ENCODE results near the gene SPSB2.
"Not testable (repeated sequence)": the region's sequence is repeated elsewhere in the genome, so short reads cannot be mapped to it uniquely, and the experiment has no call there.

SPSB2 gene

GRCh38 chr12:6914246-6914946 lies 41.3 kb upstream of the SPSB2 start, which contains the start of gene ENO2:
ENO2 (plus strand) TSS chr12:6914580; CDS start chr12:6915833, 1,253 bp downstream.
- no peaks in the 10 kb centered on the region for H3K9me3 ChIP-seq (ENCODE audit: control insufficient read depth, low read length)
- peak within 1 kb of the TSS; percentile 59 for H3K4me3 ChIP-seq (ENCODE audit: extremely low read depth, insufficient read depth, low read length, poor library complexity, severe bottlenecking)
- H3K36me3 ChIP-seq (ENCODE audit: control insufficient read depth, insufficient read depth, low read length) = peaks cover 18% of the 10 kb centered on the region
- H3K4me1 ChIP-seq (ENCODE audit: control insufficient read depth, insufficient read depth, low read length, poor library complexity, severe bottlenecking) = peaks cover 21% of the 10 kb centered on the region
- WGBS, 2 experiments (ENCODE audit: insufficient coverage in 2 of 2) = 1 to 2% methylated on average over 45 to 57 of the region's 68 CpGs
- H3K27ac ChIP-seq (ENCODE audit: low read depth, low read length, severe bottlenecking) = no peak within 1 kb of the TSS

DNA sequence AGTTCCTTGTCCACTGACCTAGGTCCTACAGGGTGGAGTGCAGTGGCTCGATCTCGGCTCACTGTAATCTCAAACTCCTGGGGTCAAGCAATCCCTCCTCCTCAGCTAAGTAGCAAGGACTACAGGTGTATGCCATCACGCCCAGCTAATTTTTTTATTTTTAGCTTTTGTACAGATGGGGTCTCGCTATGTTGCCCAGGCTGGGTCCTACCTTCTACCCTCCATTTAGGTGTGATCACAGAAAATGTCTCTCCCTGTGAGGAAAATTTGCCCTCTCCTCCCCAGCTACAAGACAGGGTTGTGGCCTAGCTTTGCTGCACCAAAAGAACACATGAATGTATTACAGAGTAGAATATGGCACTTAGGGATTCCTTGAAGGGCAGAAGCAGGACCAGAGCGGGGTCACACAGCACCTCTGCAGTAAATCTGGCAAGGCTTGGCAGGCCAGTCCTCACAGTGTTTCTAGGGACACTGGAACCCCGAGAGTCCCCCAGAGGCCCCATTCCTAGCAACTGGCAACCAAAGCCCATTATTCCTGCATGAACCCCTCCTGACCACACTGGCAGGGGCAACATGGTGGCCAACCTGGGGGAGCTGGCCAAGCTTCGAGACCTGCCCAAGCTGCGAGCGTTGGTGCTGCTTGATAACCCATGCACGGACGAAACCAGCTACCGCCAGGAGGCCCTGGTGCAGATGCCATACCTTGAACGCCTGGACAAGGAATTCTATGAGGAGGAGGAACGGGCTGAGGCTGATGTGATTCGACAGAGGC lies 39.2 kb upstream of the SPSB2 start:
- H3K4me1 ChIP-seq (ENCODE audit: control insufficient read depth, insufficient read depth, low read length, poor library complexity, severe bottlenecking) = peaks cover 19% of the 10 kb centered on the region
- no peak overlapping the region for H3K4me3 ChIP-seq (ENCODE audit: extremely low read depth, insufficient read depth, low read length, poor library complexity, severe bottlenecking)
- H3K9me3 ChIP-seq (ENCODE audit: control insufficient read depth, low read length) = no peaks in the 10 kb centered on the region
- no peak overlapping the region for H3K27ac ChIP-seq (ENCODE audit: low read depth, low read length, severe bottlenecking)
- H3K36me3 ChIP-seq (ENCODE audit: control insufficient read depth, insufficient read depth, low read length) = peaks cover 11% of the 10 kb centered on the region
- WGBS, 2 experiments (ENCODE audit: insufficient coverage in 2 of 2) = 94 to 97% methylated on average over 13 to 14 of the region's 15 CpGs

DNA sequence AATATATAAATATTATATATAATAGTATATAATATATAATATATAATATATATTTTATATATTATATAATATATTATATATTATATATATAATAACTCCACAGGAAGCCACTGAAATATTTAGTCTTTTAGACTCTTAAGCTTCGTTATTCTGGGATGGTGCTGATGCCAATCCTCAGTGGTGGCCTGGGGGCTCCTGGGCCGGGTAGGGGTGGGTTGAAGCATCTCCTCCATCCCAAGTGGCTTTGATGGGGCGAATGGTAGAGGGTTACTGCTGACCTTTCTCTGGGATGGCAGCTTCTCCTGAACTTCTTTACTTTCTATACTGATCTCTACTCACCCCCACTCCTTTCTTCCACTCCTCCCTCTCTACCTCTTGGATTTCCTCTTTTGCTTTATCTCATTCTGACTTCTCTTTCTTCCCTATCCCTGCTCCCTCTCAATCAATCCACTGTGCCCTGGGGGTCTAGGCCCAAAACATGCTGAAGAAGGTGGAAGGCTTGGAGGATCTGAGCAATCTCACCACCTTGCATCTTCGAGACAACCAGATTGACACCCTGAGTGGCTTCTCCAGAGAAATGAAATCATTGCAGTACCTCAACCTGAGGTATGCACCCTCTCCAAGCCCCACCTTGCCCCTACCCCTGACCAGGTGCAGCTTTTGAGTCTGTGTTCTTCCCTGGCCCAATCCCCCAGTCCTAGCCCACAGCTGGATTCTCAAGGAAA lies 36.5 kb upstream of the SPSB2 start:
- no peak overlapping the region for H3K27ac ChIP-seq (ENCODE audit: low read depth, low read length, severe bottlenecking)
- H3K4me3 ChIP-seq (ENCODE audit: extremely low read depth, insufficient read depth, low read length, poor library complexity, severe bottlenecking) = no peak overlapping the region
- H3K9me3 ChIP-seq (ENCODE audit: control insufficient read depth, low read length) = no peaks in the 10 kb centered on the region
- no peaks in the 10 kb centered on the region for H3K36me3 ChIP-seq (ENCODE audit: control insufficient read depth, insufficient read depth, low read length)
- WGBS, 2 experiments (ENCODE audit: insufficient coverage in 2 of 2) = 88 to 100% methylated on average over 1 of the region's 4 CpGs
- H3K4me1 ChIP-seq (ENCODE audit: control insufficient read depth, insufficient read depth, low read length, poor library complexity, severe bottlenecking) = peaks cover 7% of the 10 kb centered on the region

- H3K36me3 ChIP-seq (ENCODE audit: control insufficient read depth, insufficient read depth, low read length); H3K9me3 ChIP-seq (ENCODE audit: control insufficient read depth, low read length); H3K27ac ChIP-seq (ENCODE audit: low read depth, low read length, severe bottlenecking); H3K4me3 ChIP-seq (ENCODE audit: extremely low read depth, insufficient read depth, low read length, poor library complexity, severe bottlenecking): not testable (repeated sequence)
- H3K4me1 ChIP-seq (ENCODE audit: control insufficient read depth, insufficient read depth, low read length, poor library complexity, severe bottlenecking) = peaks cover 14% of the 10 kb centered on the region
- WGBS, 2 experiments (ENCODE audit: insufficient coverage in 2 of 2) = 85 to 93% methylated on average over 6 to 10 of the region's 11 CpGs
These were observed 35.0 kb upstream of the SPSB2 start for GRCh38 chr12:6908141-6908540.

DNA sequence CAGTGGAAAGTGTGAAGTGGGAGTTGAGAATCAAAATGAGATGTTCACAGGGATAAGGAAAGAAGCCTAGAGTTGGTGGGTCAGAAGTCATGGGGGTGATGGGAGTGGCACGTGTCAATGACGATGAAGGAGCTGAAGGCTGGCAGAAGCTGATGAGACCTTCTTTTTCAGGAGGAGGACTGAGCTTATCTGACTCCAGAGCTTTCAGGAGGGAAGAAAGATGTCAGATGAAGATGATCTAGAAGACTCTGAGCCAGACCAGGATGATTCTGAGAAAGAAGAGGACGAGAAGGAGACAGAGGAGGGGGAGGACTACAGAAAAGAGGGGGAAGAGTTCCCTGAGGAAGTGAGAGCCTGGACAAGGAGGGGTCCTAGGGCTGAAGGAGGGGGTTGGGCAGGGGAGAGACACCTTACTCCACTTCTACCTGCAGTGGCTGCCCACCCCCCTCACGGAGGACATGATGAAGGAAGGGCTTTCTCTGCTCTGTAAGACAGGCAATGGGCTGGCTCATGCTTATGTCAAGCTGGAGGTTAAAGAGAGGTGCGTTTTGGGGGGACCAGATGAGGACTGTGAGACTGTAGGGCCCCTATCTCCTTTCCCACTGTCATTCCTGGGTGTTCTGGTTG lies 32.4 kb upstream of the SPSB2 start:
- H3K36me3 ChIP-seq (ENCODE audit: control insufficient read depth, insufficient read depth, low read length) = no peaks in the 10 kb centered on the region
- 64 to 68% methylated on average over 3 to 4 of the region's 5 CpGs for WGBS, 2 experiments (ENCODE audit: insufficient coverage in 2 of 2)
- H3K4me1 ChIP-seq (ENCODE audit: control insufficient read depth, insufficient read depth, low read length, poor library complexity, severe bottlenecking) = peaks cover 14% of the 10 kb centered on the region
- peak overlapping the region; percentile 96 for H3K27ac ChIP-seq (ENCODE audit: low read depth, low read length, severe bottlenecking)
- no peaks in the 10 kb centered on the region for H3K9me3 ChIP-seq (ENCODE audit: control insufficient read depth, low read length)
- peak overlapping the region; percentile 54 for H3K4me3 ChIP-seq (ENCODE audit: extremely low read depth, insufficient read depth, low read length, poor library complexity, severe bottlenecking)

DNA sequence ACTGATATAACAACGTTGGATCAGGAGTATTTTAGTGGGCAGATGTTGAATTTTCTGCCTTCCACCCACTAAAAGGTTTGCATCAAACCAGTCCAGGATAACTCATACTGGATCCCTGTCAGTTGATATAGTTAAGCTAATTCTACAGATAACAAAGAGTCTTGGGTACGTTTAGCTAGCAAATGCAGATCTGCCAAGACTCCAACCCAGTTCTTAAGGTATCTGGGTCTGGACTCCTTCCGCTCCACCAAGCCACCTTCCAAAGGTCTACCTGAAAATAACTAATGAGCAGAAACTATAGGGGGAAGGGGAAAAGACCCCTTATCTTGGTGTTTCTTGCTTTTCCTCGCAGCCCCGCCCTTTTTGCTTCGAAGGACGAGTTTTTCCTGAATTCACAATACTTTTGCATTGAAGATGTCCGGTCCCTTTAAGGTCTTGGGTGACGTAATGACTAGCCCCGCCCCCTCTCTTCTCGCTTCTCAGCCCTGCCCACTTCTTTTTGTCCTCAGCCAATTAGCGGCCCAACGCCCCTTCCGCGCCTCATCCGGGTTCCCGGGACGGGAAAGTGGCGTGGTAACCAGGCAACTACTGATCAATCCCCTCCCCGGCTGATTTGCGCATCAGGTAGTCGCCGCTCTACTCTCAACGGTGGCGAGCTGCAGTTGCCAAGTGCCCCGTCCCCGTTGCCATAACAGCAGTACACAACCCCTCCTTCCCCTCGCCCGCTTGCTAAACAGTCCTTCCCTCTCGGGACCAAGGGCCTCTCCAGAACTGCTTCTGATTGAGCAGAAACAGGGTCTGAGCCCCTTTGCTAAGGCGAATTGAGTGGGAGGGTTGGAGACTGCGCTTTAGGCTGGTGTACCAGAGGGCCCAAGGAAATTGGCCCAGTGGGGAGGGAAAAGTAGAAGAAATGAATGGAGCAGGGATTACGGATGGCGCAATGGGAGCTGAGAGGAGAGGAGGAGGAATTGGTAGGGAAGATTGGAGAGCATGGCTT lies 31.5 kb upstream of the SPSB2 start, which contains the start of gene LRRC23:
TSS of gene LRRC23 (plus strand) at position 543 of the 997 bp plus-strand sequence. CDS start 812 bp downstream, outside the sequence.
- Histone ChIP-seq H3K4me3 (ENCODE audit: extremely low read depth, insufficient read depth, low read length, poor library complexity, severe bottlenecking) (peak within 1 kb of the TSS; percentile 54), H3K27ac (ENCODE audit: low read depth, low read length, severe bottlenecking) (peak within 1 kb of the TSS; percentile 96), H3K36me3 (ENCODE audit: control insufficient read depth, insufficient read depth, low read length) (no peaks in the 10 kb centered on the region), H3K9me3 (ENCODE audit: control insufficient read depth, low read length) (no peaks in the 10 kb centered on the region), H3K4me1 (ENCODE audit: control insufficient read depth, insufficient read depth, low read length, poor library complexity, severe bottlenecking) (peaks cover 14% of the 10 kb centered on the region)
- 5 to 7% methylated on average over 27 to 30 of the region's 34 CpGs for WGBS, 2 experiments (ENCODE audit: insufficient coverage in 2 of 2)

- H3K36me3 ChIP-seq (ENCODE audit: control insufficient read depth, insufficient read depth, low read length) = no peaks in the 10 kb centered on the region
- peaks cover 14% of the 10 kb centered on the region for H3K4me1 ChIP-seq (ENCODE audit: control insufficient read depth, insufficient read depth, low read length, poor library complexity, severe bottlenecking)
- no peaks in the 10 kb centered on the region for H3K9me3 ChIP-seq (ENCODE audit: control insufficient read depth, low read length)
- H3K27ac ChIP-seq (ENCODE audit: low read depth, low read length, severe bottlenecking) = no peak overlapping the region
- H3K4me3 ChIP-seq (ENCODE audit: extremely low read depth, insufficient read depth, low read length, poor library complexity, severe bottlenecking) = no peak overlapping the region
- WGBS, 2 experiments (ENCODE audit: insufficient coverage in 2 of 2) = 100% methylated on average over 1 of the region's 1 CpG
These were observed 30.6 kb upstream of the SPSB2 start for GRCh38 chr12:6903722-6904121.

DNA sequence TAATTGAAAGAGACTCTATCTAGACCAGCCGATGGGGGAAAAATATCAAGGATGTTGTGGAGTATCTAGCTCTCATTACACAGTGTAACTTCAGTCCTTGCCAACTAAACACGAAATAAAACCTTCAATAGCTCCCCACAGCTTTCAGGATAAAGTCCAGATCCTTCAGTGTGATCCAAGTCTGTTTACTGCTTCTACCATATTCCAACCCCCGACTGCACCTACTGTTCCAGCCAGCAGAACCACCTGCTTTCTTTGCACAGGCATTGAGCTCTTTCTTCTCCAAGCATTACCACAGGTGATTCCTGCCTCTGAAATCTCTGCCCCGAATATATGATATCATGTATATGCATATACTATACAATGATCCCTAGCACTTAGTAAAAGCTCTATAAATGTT lies 29.3 kb upstream of the SPSB2 start:
- peaks cover 14% of the 10 kb centered on the region for H3K4me1 ChIP-seq (ENCODE audit: control insufficient read depth, insufficient read depth, low read length, poor library complexity, severe bottlenecking)
- H3K4me3 ChIP-seq (ENCODE audit: extremely low read depth, insufficient read depth, low read length, poor library complexity, severe bottlenecking) = no peak overlapping the region
- H3K36me3 ChIP-seq (ENCODE audit: control insufficient read depth, insufficient read depth, low read length) = no peaks in the 10 kb centered on the region
- WGBS, 2 experiments (ENCODE audit: insufficient coverage in 2 of 2) = no CpG with 5 or more reads among the region's 4 CpGs
- no peak overlapping the region for H3K27ac ChIP-seq (ENCODE audit: low read depth, low read length, severe bottlenecking)
- no peaks in the 10 kb centered on the region for H3K9me3 ChIP-seq (ENCODE audit: control insufficient read depth, low read length)

GRCh38 chr12:6899837-6900519 lies 26.9 kb upstream of the SPSB2 start:
- 83 to 90% methylated on average over 6 to 10 of the region's 10 CpGs for WGBS, 2 experiments (ENCODE audit: insufficient coverage in 2 of 2)
- no peak overlapping the region for H3K27ac ChIP-seq (ENCODE audit: low read depth, low read length, severe bottlenecking)
- H3K4me1 ChIP-seq (ENCODE audit: control insufficient read depth, insufficient read depth, low read length, poor library complexity, severe bottlenecking) = peaks cover 8% of the 10 kb centered on the region
- no peak overlapping the region for H3K4me3 ChIP-seq (ENCODE audit: extremely low read depth, insufficient read depth, low read length, poor library complexity, severe bottlenecking)
- no peaks in the 10 kb centered on the region for H3K36me3 ChIP-seq (ENCODE audit: control insufficient read depth, insufficient read depth, low read length)
- H3K9me3 ChIP-seq (ENCODE audit: control insufficient read depth, low read length) = no peaks in the 10 kb centered on the region
